ENCODE measurements around the gene EID2. TPM values are rescaled to one million over a fixed set of nuclear protein-coding genes. Genes with fewer than 3 reads are reported as not detected.

Gene EID2
- total and polyA plus RNA-seq, 8 donors, result 3.3 to 10.8 (median 5.7) TPM

DNA sequence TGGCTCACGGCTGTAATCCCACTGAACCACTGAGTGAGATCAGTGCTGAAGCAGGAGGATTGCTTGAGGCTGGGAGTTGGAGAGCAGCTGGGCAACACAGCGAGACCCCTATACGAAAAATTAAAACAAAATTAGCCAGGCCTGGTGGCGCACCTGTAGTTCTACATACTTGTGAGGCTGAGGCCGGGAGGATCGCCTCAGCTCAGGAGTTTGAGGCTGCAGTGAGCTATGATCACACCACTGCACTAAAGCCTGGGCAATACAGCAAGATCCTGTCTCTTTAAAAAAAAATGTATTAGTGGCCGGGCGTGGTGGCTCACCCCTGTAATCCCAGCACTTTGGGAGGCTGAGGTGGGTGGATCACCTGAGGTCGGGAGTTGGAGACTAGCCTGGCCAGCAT lies 31.3 kb downstream of the EID2 start:
- FAIRE-seq (no peak), DNase-seq (no peak), ATAC-seq (no peak)
- WGBS, 2 donors, result 66 to 77% methylated on average over 9 of the region's 9 CpGs
- Histone ChIP-seq H3K36me3 (no peaks in the 10 kb centered on the region), H3K9me3 (no peaks in the 10 kb centered on the region), H3K4me1 (no peaks in the 10 kb centered on the region), H3K4me3 (no peak overlapping the region), H3K27me3 (peaks cover 0 to 29% (median 0%) of the 10 kb centered on the region in 4 donors), H3K27ac (no peak overlapping the region)
- intact Hi-C loops (cut with DNase I), result no loop called here
- TF ChIP-seq, protein P1, sequence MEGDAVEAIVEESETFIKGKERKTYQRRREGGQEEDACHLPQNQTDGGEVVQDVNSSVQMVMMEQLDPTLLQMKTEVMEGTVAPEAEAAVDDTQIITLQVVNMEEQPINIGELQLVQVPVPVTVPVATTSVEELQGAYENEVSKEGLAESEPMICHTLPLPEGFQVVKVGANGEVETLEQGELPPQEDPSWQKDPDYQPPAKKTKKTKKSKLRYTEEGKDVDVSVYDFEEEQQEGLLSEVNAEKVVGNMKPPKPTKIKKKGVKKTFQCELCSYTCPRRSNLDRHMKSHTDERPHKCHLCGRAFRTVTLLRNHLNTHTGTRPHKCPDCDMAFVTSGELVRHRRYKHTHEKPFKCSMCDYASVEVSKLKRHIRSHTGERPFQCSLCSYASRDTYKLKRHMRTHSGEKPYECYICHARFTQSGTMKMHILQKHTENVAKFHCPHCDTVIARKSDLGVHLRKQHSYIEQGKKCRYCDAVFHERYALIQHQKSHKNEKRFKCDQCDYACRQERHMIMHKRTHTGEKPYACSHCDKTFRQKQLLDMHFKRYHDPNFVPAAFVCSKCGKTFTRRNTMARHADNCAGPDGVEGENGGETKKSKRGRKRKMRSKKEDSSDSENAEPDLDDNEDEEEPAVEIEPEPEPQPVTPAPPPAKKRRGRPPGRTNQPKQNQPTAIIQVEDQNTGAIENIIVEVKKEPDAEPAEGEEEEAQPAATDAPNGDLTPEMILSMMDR (IDR thresholded peaks at IDR 0.05), result no peak

DNA sequence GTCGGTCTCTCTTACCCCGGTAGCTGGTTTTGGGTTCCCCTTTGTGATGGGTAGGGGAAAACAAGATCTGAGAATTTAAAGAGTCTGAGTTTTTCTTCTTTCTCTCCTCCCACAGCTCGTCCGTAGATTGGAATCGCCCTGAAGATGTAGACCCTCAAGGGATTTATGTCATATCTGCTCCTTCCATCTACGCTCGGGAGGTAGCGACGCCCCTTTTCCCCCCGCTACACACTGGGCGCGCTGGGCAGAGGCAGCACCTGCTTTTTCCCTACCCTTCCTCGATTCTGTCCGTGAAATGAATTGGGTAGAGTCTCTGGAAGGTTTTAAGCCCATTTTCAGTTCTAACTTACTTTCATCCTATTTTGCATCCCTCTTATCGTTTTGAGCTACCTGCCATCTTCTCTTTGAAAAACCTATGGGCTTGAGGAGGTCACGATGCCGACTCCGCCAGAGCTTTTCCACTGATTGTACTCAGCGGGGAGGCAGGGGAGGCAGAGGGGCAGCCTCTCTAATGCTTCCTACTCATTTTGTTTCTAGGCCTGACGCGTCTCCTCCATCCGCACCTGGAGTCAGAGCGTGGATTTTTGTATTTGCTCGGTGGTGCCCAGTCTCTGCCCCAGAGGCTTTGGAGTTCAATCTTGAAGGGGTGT lies 32.1 kb downstream of the EID2 start:
- TF ChIP-seq, protein P1 (IDR thresholded peaks at IDR 0.05), result no peak
- DNase-seq (no peak), ATAC-seq (no peak), FAIRE-seq (no peak)
- H3K4me1 ChIP-seq, result no peaks in the 10 kb centered on the region
- H3K9me3 ChIP-seq, result no peaks in the 10 kb centered on the region
- H3K4me3 ChIP-seq, result peak overlapping the region in 1 of 4 donors; percentile 42
- WGBS, 2 donors, result 17 to 22% methylated on average over 24 of the region's 24 CpGs
- H3K27ac ChIP-seq, result no peak overlapping the region
- intact Hi-C loops (cut with DNase I), result no loop called here
- peaks cover 0 to 29% (median 0%) of the 10 kb centered on the region in 4 donors for H3K27me3 ChIP-seq
- H3K36me3 ChIP-seq, result no peaks in the 10 kb centered on the region

DNA sequence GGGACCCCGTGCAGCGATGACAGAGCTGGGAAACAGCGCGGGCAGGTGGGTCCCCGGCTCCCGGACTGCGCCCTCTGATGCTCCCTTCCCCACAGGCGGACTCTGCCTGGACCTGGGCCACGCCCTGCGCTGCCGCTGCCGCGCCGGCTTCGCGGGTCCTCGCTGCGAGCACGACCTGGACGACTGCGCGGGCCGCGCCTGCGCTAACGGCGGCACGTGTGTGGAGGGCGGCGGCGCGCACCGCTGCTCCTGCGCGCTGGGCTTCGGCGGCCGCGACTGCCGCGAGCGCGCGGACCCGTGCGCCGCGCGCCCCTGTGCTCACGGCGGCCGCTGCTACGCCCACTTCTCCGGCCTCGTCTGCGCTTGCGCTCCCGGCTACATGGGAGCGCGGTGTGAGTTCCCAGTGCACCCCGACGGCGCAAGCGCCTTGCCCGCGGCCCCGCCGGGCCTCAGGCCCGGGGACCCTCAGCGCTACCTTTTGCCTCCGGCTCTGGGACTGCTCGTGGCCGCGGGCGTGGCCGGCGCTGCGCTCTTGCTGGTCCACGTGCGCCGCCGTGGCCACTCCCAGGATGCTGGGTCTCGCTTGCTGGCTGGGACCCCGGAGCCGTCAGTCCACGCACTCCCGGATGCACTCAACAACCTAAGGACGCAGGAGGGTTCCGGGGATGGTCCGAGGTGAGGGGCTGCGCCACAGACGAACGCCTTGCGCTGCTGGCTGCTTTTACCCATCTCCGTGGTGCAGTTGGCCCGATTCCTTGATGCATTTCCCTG lies 32.8 kb downstream of the EID2 start:
- no peak for FAIRE-seq

DNA sequence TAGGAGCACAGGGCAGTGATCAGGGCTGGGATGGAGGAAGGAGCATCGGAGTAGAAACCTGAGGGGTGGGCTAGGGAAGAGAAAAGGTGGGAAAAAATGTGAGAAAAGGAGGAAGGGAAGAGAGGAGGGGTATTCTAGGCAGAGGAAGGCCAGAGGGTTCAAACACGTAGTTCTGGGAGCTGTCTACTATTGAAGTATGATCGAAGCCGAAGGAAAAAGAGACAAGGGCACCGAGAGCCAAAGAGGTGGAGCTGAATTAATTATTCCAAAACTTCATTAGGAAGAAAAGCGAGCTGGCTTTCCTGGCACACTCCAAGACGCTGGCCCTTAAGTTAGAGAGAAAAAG lies 33.4 kb downstream of the EID2 start:
- FAIRE-seq (no peak), DNase-seq (no peak), ATAC-seq (no peak)
- Histone ChIP-seq H3K4me3 (peak overlapping the region in 1 of 4 donors; percentile 42), H3K27ac (no peak overlapping the region), H3K36me3 (no peaks in the 10 kb centered on the region), H3K27me3 (peaks cover 0 to 29% (median 0%) of the 10 kb centered on the region in 4 donors), H3K9me3 (no peaks in the 10 kb centered on the region), H3K4me1 (no peaks in the 10 kb centered on the region)
- TF ChIP-seq, protein P1 (IDR thresholded peaks at IDR 0.05), result no peak
- WGBS, 2 donors, result 51 to 57% methylated on average over 7 of the region's 7 CpGs
- intact Hi-C loops (cut with DNase I), result no loop called here

More for the DNA sequence above, 32.8 kb downstream of the EID2 start:
- H3K27ac ChIP-seq, result no peak overlapping the region
- ATAC-seq (peak in 3 of 4 donors; percentile 58 to 73 (median 69)), DNase-seq (no peak)
- TF ChIP-seq, protein P1 (IDR thresholded peaks at IDR 0.05), result no peak
- no peaks in the 10 kb centered on the region for H3K36me3 ChIP-seq
- no peaks in the 10 kb centered on the region for H3K4me1 ChIP-seq
- H3K4me3 ChIP-seq, result peak overlapping the region in 3 of 4 donors; percentile 6 to 42 (median 7)
- intact Hi-C loops (cut with DNase I), result no loop called here
- H3K27me3 ChIP-seq, result peaks cover 0 to 29% (median 0%) of the 10 kb centered on the region in 4 donors
- WGBS, 2 donors, result 3% methylated on average over 78 to 96 of the region's 96 CpGs
- no peaks in the 10 kb centered on the region for H3K9me3 ChIP-seq

Data from pancreas (tissue), 10 donors.